Small intestine (tissue), 7 donors: ENCODE results near the gene COL13A1. TPM values are rescaled to one million over a fixed set of nuclear protein-coding genes. Genes with fewer than 3 reads are reported as not detected.

Source experiments
- DNase-seq, 2 donors: peaks; one replicate each; pipeline versions ENCODE4 v3.0.0 to v3.0.0-alpha.2; 2013
- FAIRE-seq: peaks from 2 replicates; lab custom pipeline; 2012; peaks lifted over from hg19 to GRCh38; lab: Jason Lieb, UNC
- H3K27ac ChIP-seq, 3 donors: one replicate each; pipeline ENCODE4 v1.5.1; 2013; ENCODE audit warnings: low read length in 2 of 3, mild to moderate bottlenecking in 2 of 3, control low read depth in 1 of 3, inconsistent platforms in 1 of 3, low read depth in 1 of 3, moderate library complexity in 1 of 3
- H3K27me3 ChIP-seq, 3 donors: one replicate each; pipeline ENCODE4 v1.6.1; 2013; ENCODE audit warnings: low read length in 3 of 3, inconsistent platforms in 1 of 3; ENCODE audit not compliant: control insufficient read depth in 3 of 3, insufficient read depth in 3 of 3
- H3K36me3 ChIP-seq, 3 donors: one replicate each; pipeline ENCODE4 v1.6.1; 2013; ENCODE audit warnings: low read length in 3 of 3, inconsistent platforms in 1 of 3, low read depth in 1 of 3, mild to moderate bottlenecking in 1 of 3, moderate library complexity in 1 of 3; ENCODE audit not compliant: control insufficient read depth in 3 of 3, insufficient read depth in 2 of 3
- H3K4me1 ChIP-seq, 3 donors: one replicate each; pipeline ENCODE4 v1.6.1; 2013; ENCODE audit warnings: low read length in 2 of 3, inconsistent platforms in 1 of 3, low read depth in 1 of 3, mild to moderate bottlenecking in 1 of 3, moderate library complexity in 1 of 3; ENCODE audit not compliant: control insufficient read depth in 3 of 3, insufficient read depth in 2 of 3
- H3K4me3 ChIP-seq, 3 donors: one replicate each; pipeline ENCODE4 v1.5.1; 2013; ENCODE audit warnings: low read length in 3 of 3, control low read depth in 1 of 3, inconsistent platforms in 1 of 3, low read depth in 1 of 3, mild to moderate bottlenecking in 1 of 3, moderate library complexity in 1 of 3
- H3K9me3 ChIP-seq, 2 donors: one replicate each; pipeline ENCODE4 v1.6.1; 2013; ENCODE audit warnings: low read depth in 1 of 2, low read length in 1 of 2; ENCODE audit not compliant: control insufficient read depth in 2 of 2, insufficient read depth in 1 of 2
- WGBS, 3 donors: extraction: QIAGEN DNeasy Blood & Tissue Kit; methylation state at CpG; one replicate each; pipeline ENCODE4 v1.1.7; 2013; 5-methylcytosine and 5-hydroxymethylcytosine counted together
- polyA plus RNA-seq, 4 donors: library from polyadenylated mRNA; stranded (reverse) in 3 of 4; unstranded in 1 of 4; fragments of 200-250 nt in 3 of 4; fragments of 120-200 nt in 1 of 4; gene quantifications; one replicate each; pipeline versions ENCODE4 v1.2.1 to v1.2.3, GENCODE V29; 2013
- donor health status: healthy with polysubstance abuse.
- donor health status: control.
- donor health status: control.
- donor health status: Bipolar disorder and iron deficiency.
- donor health status: healthy.

COL13A1 gene
- polyA plus RNA-seq, 4 donors = 0.45 to 6.6 (median 0.60) TPM

- DNase-seq (no peak), FAIRE-seq (no peak)
- Histone ChIP-seq H3K4me1 (peaks cover 0 to 6% (median 0%) of the 10 kb centered on the region in 3 donors), H3K27me3 (no peaks in the 10 kb centered on the region), H3K27ac (no peak overlapping the region), H3K9me3 (no peaks in the 10 kb centered on the region), H3K36me3 (peaks cover 0 to 3% (median 0%) of the 10 kb centered on the region in 3 donors), H3K4me3 (no peak overlapping the region)
- 38 to 40% (median 39%) methylated on average over 14 of the region's 14 CpGs for WGBS, 3 donors
Measured at GRCh38 chr10:69846293-69846921, 44.7 kb downstream of the COL13A1 start.

- Histone ChIP-seq H3K36me3 (peaks cover 0 to 3% (median 0%) of the 10 kb centered on the region in 3 donors), H3K4me3 (no peak overlapping the region), H3K27ac (no peak overlapping the region), H3K4me1 (peaks cover 0 to 6% (median 0%) of the 10 kb centered on the region in 3 donors), H3K9me3 (no peaks in the 10 kb centered on the region), H3K27me3 (no peaks in the 10 kb centered on the region)
- DNase-seq = no peak
- WGBS, 3 donors = 74 to 80% (median 79%) methylated on average over 5 of the region's 5 CpGs
- no peak for FAIRE-seq
Measured at GRCh38 chr10:69847458-69847857, 45.8 kb downstream of the COL13A1 start.

GRCh38 chr10:69847883-69848282, 46.2 kb downstream of the COL13A1 start:
- Histone ChIP-seq H3K27me3 (no peaks in the 10 kb centered on the region), H3K4me1 (peaks cover 0 to 6% (median 0%) of the 10 kb centered on the region in 3 donors), H3K36me3 (peaks cover 0 to 3% (median 0%) of the 10 kb centered on the region in 3 donors), H3K9me3 (no peaks in the 10 kb centered on the region), H3K4me3 (no peak overlapping the region), H3K27ac (no peak overlapping the region)
- WGBS, 3 donors = 75 to 79% (median 75%) methylated on average over 5 of the region's 5 CpGs
- FAIRE-seq (no peak), DNase-seq (no peak)

GRCh38 chr10:69848454-69848853, 46.7 kb downstream of the COL13A1 start:
- Histone ChIP-seq H3K36me3 (peaks cover 0 to 3% (median 0%) of the 10 kb centered on the region in 3 donors), H3K4me1 (peaks cover 0 to 6% (median 0%) of the 10 kb centered on the region in 3 donors), H3K27me3 (no peaks in the 10 kb centered on the region), H3K27ac (no peak overlapping the region), H3K4me3 (no peak overlapping the region), H3K9me3 (no peaks in the 10 kb centered on the region)
- FAIRE-seq = no peak
- DNase-seq = no peak
- 77 to 90% (median 83%) methylated on average over 7 of the region's 7 CpGs for WGBS, 3 donors

- no peaks in the 10 kb centered on the region for H3K27me3 ChIP-seq
- no peaks in the 10 kb centered on the region for H3K9me3 ChIP-seq
- DNase-seq (no peak), FAIRE-seq (no peak)
- H3K27ac ChIP-seq = no peak overlapping the region
- H3K4me1 ChIP-seq = peaks cover 0 to 16% (median 0%) of the 10 kb centered on the region in 3 donors
- WGBS, 3 donors = 56 to 74% (median 64%) methylated on average over 7 of the region's 7 CpGs
- no peak overlapping the region for H3K4me3 ChIP-seq
- peaks cover 0 to 3% (median 0%) of the 10 kb centered on the region in 3 donors for H3K36me3 ChIP-seq
Measured at GRCh38 chr10:69849825-69850224, 48.1 kb downstream of the COL13A1 start.

- peaks cover 0 to 3% (median 0%) of the 10 kb centered on the region in 3 donors for H3K36me3 ChIP-seq
- H3K4me3 ChIP-seq = no peak overlapping the region
- 71 to 85% (median 77%) methylated on average over 6 of the region's 6 CpGs for WGBS, 3 donors
- H3K27ac ChIP-seq = no peak overlapping the region
- peaks cover 0 to 21% (median 0%) of the 10 kb centered on the region in 3 donors for H3K4me1 ChIP-seq
- DNase-seq (no peak), FAIRE-seq (no peak)
- no peaks in the 10 kb centered on the region for H3K27me3 ChIP-seq
- H3K9me3 ChIP-seq = no peaks in the 10 kb centered on the region
Measured at GRCh38 chr10:69850440-69850839, 48.7 kb downstream of the COL13A1 start.

- Histone ChIP-seq H3K27ac (no peak overlapping the region), H3K4me1 (peaks cover 0 to 23% (median 2%) of the 10 kb centered on the region in 3 donors), H3K4me3 (no peak overlapping the region), H3K27me3 (no peaks in the 10 kb centered on the region), H3K36me3 (peaks cover 0 to 3% (median 0%) of the 10 kb centered on the region in 3 donors), H3K9me3 (no peaks in the 10 kb centered on the region)
- no peak for FAIRE-seq
- 90 to 94% (median 92%) methylated on average over 1 of the region's 1 CpG for WGBS, 3 donors
- no peak for DNase-seq
Measured at GRCh38 chr10:69851306-69851705, 49.6 kb downstream of the COL13A1 start.

- no peak for FAIRE-seq
- Histone ChIP-seq H3K4me3 (no peak overlapping the region), H3K9me3 (no peaks in the 10 kb centered on the region), H3K27me3 (no peaks in the 10 kb centered on the region), H3K4me1 (peaks cover 0 to 33% (median 6%) of the 10 kb centered on the region in 3 donors), H3K36me3 (peaks cover 0 to 3% (median 0%) of the 10 kb centered on the region in 3 donors), H3K27ac (no peak overlapping the region)
- WGBS, 3 donors = 79 to 86% (median 79%) methylated on average over 7 of the region's 7 CpGs
- DNase-seq = no peak
Measured at GRCh38 chr10:69853064-69853463, 51.4 kb downstream of the COL13A1 start.
